ENCODE data around the gene PCDH9.

- TF ChIP-seq POLR2A (IDR thresholded peaks at IDR 0.05) = no peak
- TF ChIP-seq CTCF (IDR thresholded peaks at IDR 0.05) = no peak
These were observed 168.0 kb downstream of the PCDH9 start for GRCh38 chr13:67062160-67062559.
